C4-2B (cell line): ENCODE measurements around the gene RASA3.

Experiments
- H3K27ac ChIP-seq: fragments of 450-650 bp; 2 replicates; pipeline ENCODE4 v1.5.1; 2017
- CTCF ChIP-seq: fragments of 450-650 bp; conservative IDR thresholded peaks from 2 replicates; pipeline ENCODE4 v1.5.1; 2017; ENCODE audit warnings: mild to moderate bottlenecking
- ZFX ChIP-seq: fragments of 450-650 bp; IDR thresholded peaks from 2 replicates; pipeline ENCODE4 v1.6.1; 2017

Gene RASA3

GRCh38 chr13:114046431-114046975 is 85.9 kb downstream of the RASA3 start:
- H3K27ac ChIP-seq = no peak overlapping the region
- TF ChIP-seq ZFX (no peak), CTCF (no peak)

GRCh38 chr13:114045113-114045735 is 87.2 kb downstream of the RASA3 start:
- H3K27ac ChIP-seq = no peak overlapping the region
- TF ChIP-seq CTCF = no peak
- TF ChIP-seq ZFX = no peak

GRCh38 chr13:114044486-114044885 is 87.9 kb downstream of the RASA3 start:
- no peak for TF ChIP-seq CTCF
- no peak for TF ChIP-seq ZFX

GRCh38 chr13:114043421-114044053 is 88.9 kb downstream of the RASA3 start:
- H3K27ac ChIP-seq = no peak overlapping the region
- no peak for TF ChIP-seq ZFX
- TF ChIP-seq CTCF = no peak

More at GRCh38 chr13:114044486-114044885, 87.9 kb downstream of the RASA3 start:
- H3K27ac ChIP-seq = no peak overlapping the region

- H3K27ac ChIP-seq = no peak overlapping the region
- TF ChIP-seq ZFX = no peak
These were observed 90.2 kb downstream of the RASA3 start for GRCh38 chr13:114042066-114042815.

- no peak for TF ChIP-seq CTCF
- TF ChIP-seq ZFX = no peak
- H3K27ac ChIP-seq = no peak overlapping the region
These were observed 90.9 kb downstream of the RASA3 start for GRCh38 chr13:114041493-114041892.

GRCh38 chr13:114039471-114040141 is 92.8 kb downstream of the RASA3 start:
- H3K27ac ChIP-seq = no peak overlapping the region
- TF ChIP-seq CTCF (no peak), ZFX (no peak)
